Smooth muscle cell (in vitro differentiated cells): ENCODE data around the gene FOXF1. TPM values are rescaled to one million over a fixed set of nuclear protein-coding genes. Genes with fewer than 3 reads are reported as not detected.

Source experiments
- DNase-seq: peaks from one replicate; lab custom pipeline; 2025; ENCODE audit not compliant: unreplicated experiment; lab: John Stamatoyannopoulos, UW
- H2AFZ ChIP-seq: fragments of 200-600 bp; sonication (generic); 2 replicates; pipeline ENCODE4 v1.6.0; 2016; ENCODE audit warnings: antibody characterized with exemption, low read depth, mild to moderate bottlenecking
- H3F3A ChIP-seq: fragments of 200-600 bp; sonication (generic); 2 replicates; pipeline ENCODE4 v1.6.0; 2017; ENCODE audit warnings: antibody characterized with exemption, low read depth
- H3K27ac ChIP-seq: fragments of 200-600 bp; sonication (generic); 2 replicates; pipeline ENCODE4 v1.5.1; 2016; ENCODE audit warnings: low read depth, mild to moderate bottlenecking
- H3K27me3 ChIP-seq: fragments of 200-600 bp; sonication (generic); 2 replicates; pipeline ENCODE4 v1.6.1; 2016; ENCODE audit warnings: low read depth, mild to moderate bottlenecking
- H3K36me3 ChIP-seq: fragments of 200-600 bp; sonication (generic); 2 replicates; pipeline ENCODE4 v1.5.1; 2016; ENCODE audit warnings: low read depth
- H3K4me1 ChIP-seq: fragments of 200-600 bp; sonication (generic); 2 replicates; pipeline ENCODE4 v1.5.1; 2016; ENCODE audit warnings: low read depth
- H3K4me2 ChIP-seq: fragments of 200-600 bp; sonication (generic); 2 replicates; pipeline ENCODE4 v1.6.0; 2016; ENCODE audit warnings: mild to moderate bottlenecking
- H3K4me3 ChIP-seq: fragments of 200-600 bp; sonication (generic); 2 replicates; pipeline ENCODE4 v1.5.1; 2016; ENCODE audit warnings: mild to moderate bottlenecking
- H3K79me2 ChIP-seq: fragments of 200-600 bp; sonication (generic); 2 replicates; pipeline ENCODE4 v1.6.0; 2016; ENCODE audit warnings: low read depth, mild to moderate bottlenecking
- H3K9ac ChIP-seq: fragments of 200-600 bp; sonication (generic); 2 replicates; pipeline ENCODE4 v1.6.0; 2016; ENCODE audit warnings: low read depth
- H3K9me3 ChIP-seq: fragments of 200-600 bp; sonication (generic); replicated peaks from 2 replicates; pipeline ENCODE4 v1.5.1; 2016; ENCODE audit warnings: low read depth
- H4K20me1 ChIP-seq: fragments of 200-600 bp; sonication (generic); 2 replicates; pipeline ENCODE4 v1.6.0; 2016; ENCODE audit warnings: low read depth
- CTCF ChIP-seq: fragments of 200-600 bp; sonication (generic); IDR thresholded peaks from 2 replicates; pipeline ENCODE4 v1.5.1; 2017; ENCODE audit warnings: borderline replicate concordance, mild to moderate bottlenecking, antibody characterized with exemption; ENCODE audit not compliant: insufficient read depth, poor library complexity, severe bottlenecking
- WGBS: methylation state at CpG from one replicate; pipeline ENCODE4 v1.1.7; 2016; ENCODE audit warnings: low lambda C conversion rate; 5-methylcytosine and 5-hydroxymethylcytosine counted together
- polyA plus RNA-seq: library from polyadenylated mRNA; unstranded; fragments of >200 nt; fragmentation: Nextera tagmentation; extraction: Ambion mirVana; gene quantifications from 2 replicates; pipeline ENCODE4 v1.2.1, GENCODE V29; 2016
- total RNA-seq: library from RNA; depleted of rRNA; stranded (reverse); fragments of >200 nt; gene quantifications from 2 replicates; pipeline ENCODE4 v1.2.3, GENCODE V29; 2014

FOXF1 gene
- total and polyA plus RNA-seq, 2 experiments from 2014 or later = 24.7 to 31.5 TPM

DNA sequence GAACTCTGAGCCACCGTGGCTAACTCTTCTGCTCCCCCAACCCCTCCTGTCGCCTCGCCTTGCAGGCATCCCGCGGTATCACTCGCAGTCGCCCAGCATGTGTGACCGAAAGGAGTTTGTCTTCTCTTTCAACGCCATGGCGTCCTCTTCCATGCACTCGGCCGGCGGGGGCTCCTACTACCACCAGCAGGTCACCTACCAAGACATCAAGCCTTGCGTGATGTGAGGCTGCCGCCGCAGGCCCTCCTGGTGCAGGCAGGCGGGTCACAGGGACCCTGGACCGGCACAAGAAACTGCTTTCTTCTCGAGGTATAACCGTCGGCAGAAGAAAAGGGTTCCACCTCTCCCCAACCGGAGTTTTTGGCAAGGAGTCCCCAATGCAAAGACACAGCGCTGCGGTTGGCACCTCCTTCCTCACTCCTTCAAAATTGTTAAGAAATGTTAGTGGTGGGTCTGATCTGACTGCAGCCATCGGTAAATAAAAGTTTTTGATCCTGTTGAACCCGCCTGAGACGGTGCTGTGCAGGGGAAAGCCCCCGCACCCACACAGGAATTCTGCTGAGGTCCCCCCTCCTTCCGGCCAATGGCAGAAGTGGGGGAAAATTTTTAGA lies 2.6 kb downstream of the FOXF1 start:
- Histone ChIP-seq H3K36me3 (no peaks in the 10 kb centered on the region), H3K4me1 (peaks cover 9% of the 10 kb centered on the region), H3K79me2 (peaks cover 59% of the 10 kb centered on the region), H3K4me3 (peak overlapping the region; percentile 73), H4K20me1 (peaks cover 52% of the 10 kb centered on the region), H2AFZ (no peak overlapping the region), H3K27me3 (peaks cover 58% of the 10 kb centered on the region), H3K9ac (peak overlapping the region; percentile 85), H3K27ac (peak overlapping the region; percentile 83), H3K4me2 (peak overlapping the region; percentile 89), H3K9me3 (no peaks in the 10 kb centered on the region), H3F3A (peaks cover 10% of the 10 kb centered on the region)
- no peak for TF ChIP-seq CTCF
- no peak for DNase-seq
- 11% methylated on average over 28 of the region's 29 CpGs for WGBS

DNA sequence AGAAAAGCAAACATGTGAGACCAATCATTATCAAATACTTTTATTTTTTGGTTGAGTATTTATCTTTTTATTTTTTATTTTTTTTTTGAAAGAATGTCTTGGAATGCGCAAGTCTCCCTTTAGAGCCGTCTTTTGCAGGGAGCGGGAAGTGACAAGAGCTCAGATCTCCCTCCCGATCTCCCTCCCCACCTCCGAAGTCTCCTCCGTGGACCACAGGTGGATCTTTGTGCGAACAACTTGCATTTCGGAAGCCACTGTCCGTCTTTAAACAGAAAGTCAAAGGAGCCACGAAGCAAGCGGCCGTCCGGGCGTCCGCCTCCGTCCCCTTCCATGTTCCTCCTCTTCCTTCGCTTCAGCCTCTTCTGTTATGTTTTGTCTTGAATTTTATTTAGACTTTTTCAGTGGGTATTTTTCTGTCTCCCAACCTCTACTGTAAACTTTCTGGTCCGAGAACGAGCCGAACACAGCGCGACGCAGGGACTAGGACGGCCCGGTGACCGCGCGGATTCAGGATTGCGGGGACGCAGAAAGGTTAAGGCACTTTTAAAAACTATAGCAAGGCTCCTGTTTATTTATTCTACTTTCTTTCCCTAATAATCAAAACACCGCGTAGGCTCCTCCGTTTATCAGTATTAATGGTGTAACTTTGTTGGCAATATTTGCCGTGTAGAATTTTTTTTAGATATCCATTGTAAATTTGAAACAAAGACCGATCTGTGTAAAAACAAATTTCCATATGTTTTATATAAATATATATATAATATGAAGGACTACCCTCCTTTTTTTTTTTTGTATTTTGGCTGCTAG lies 3.3 kb downstream of the FOXF1 start:
- peaks cover 10% of the 10 kb centered on the region for H3F3A ChIP-seq
- no peak for TF ChIP-seq CTCF
- 16% methylated on average over 35 of the region's 35 CpGs for WGBS
- peaks cover 6% of the 10 kb centered on the region for H3K4me1 ChIP-seq
- H3K79me2 ChIP-seq = peaks cover 59% of the 10 kb centered on the region
- peaks cover 52% of the 10 kb centered on the region for H4K20me1 ChIP-seq
- no peak overlapping the region for H2AFZ ChIP-seq
- H3K9ac ChIP-seq = peak overlapping the region; percentile 85
- peak overlapping the region; percentile 83 for H3K27ac ChIP-seq
- H3K27me3 ChIP-seq = peaks cover 52% of the 10 kb centered on the region
- peak overlapping the region; percentile 73 for H3K4me3 ChIP-seq
- no peaks in the 10 kb centered on the region for H3K36me3 ChIP-seq
- no peak for DNase-seq
- H3K9me3 ChIP-seq = no peaks in the 10 kb centered on the region
- peak overlapping the region; percentile 89 for H3K4me2 ChIP-seq

GRCh38 chr16:86514481-86515376 lies 4.4 kb downstream of the FOXF1 start:
- TF ChIP-seq CTCF = no peak
- peak overlapping the region; percentile 83 for H3K27ac ChIP-seq

More at GRCh38 chr16:86514481-86515376, 4.4 kb downstream of the FOXF1 start:
- Histone ChIP-seq H4K20me1 (peaks cover 52% of the 10 kb centered on the region), H3K9me3 (no peaks in the 10 kb centered on the region), H3K4me3 (peak overlapping the region; percentile 73), H3K27me3 (peaks cover 47% of the 10 kb centered on the region), H3K79me2 (peaks cover 59% of the 10 kb centered on the region), H3K4me2 (peak overlapping the region; percentile 89), H3F3A (peaks cover 9% of the 10 kb centered on the region), H3K9ac (peak overlapping the region; percentile 85), H2AFZ (no peak overlapping the region), H3K4me1 (peaks cover 6% of the 10 kb centered on the region), H3K36me3 (no peaks in the 10 kb centered on the region)
- 23% methylated on average over 18 of the region's 18 CpGs for WGBS
- DNase-seq = no peak
